Activated T-cell treated with anti-CD3 and anti-CD28 coated beads for 24 hours (primary cell): ENCODE measurements around the gene FBXO22.
"Not testable (repeated sequence)": the region's sequence is repeated elsewhere in the genome, so short reads cannot be mapped to it uniquely, and the experiment has no call there.

Source experiments
- DNase-seq: peaks from one replicate; pipeline ENCODE4 v3.0.0-alpha.2; 2020; ENCODE audit warnings: low read depth

FBXO22 gene

DNA sequence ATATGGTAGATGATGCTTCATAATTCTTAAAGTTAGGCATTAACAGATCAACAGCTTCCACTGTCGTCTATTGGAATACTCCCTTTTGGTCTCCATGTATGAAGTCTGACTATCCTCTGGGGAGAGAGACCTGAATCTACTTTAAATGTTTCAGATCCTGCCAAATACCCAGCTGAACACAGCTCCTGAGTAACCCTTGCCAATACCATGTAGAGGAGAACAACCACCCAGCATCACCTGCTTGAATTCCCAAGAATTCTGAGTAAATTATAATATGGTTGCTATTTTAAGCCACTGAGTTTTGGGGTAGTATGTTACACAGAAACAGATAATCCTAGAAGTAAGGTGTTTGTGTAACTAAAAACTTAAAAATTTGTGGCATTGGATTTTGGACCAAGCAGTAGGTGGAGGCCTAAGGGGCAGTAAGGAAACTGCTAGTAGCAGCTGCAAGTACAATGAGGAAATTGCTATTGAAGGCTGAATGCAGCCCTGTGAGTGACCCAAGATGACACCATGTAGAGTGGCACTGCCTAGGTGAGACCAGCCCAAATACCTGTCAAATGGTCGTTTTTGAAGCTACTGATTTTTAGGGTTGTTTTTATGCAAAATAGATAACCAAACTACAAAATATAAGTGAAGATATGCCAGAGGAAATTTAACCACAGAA, 77.6 kb downstream of the FBXO22 start:
- DNase-seq = no peak

DNA sequence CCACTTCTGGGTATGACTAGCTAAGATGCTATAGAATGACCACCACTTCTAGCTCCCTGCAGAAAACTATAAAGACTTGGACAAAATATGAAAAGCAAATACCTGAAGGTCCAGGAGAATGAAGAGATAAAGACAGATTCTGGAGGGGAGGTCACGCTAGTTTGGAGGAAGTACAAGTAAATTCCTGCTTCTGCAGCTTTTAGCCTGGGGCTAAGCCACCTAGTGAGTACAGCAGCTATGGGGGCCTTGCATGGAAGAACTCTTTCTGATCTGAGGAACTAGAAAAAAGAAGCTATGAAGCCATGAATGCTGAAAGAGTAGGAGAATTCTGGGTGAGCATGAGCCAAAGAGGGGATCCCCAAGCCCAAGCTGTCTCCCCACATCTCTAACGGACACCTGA, 78.8 kb downstream of the FBXO22 start:
- no peak for DNase-seq

DNA sequence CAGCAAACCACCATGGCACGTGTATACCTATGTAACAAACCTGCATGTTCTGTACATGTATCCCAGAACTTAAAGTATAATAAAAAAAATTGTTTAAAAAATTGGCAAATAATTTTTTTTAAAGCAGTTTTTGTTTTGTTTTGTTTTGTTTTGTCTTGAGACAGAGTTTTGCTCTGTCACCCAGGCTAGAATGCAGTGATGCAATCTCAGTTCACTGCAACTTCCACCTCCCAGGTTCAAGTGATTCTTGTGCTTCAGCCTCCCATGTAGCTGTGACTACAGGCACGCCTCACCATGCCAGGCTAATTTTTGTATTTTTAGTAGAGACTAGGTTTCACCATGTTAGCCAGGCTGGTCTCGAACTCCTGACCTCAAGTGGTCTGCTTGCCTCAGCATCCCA, 81.0 kb downstream of the FBXO22 start:
- DNase-seq = not testable (repeated sequence)

DNA sequence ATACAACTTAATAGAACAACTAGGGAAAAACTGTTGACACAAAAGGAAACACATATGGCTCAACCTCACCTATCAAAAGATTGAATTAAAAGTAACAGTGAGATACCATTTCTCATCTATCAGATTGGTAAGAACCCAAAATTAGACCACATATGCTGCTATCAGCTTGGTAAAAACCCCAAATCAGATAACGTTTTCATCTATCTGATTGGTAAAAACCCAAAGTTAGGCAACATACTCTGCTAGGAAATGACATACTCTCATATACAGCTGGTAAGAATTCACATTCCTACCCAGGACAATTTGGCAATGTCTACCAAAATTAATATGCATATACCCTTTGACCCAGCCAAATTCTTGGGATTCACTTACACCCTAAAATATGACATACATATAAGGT, 82.3 kb downstream of the FBXO22 start:
- no peak for DNase-seq

DNA sequence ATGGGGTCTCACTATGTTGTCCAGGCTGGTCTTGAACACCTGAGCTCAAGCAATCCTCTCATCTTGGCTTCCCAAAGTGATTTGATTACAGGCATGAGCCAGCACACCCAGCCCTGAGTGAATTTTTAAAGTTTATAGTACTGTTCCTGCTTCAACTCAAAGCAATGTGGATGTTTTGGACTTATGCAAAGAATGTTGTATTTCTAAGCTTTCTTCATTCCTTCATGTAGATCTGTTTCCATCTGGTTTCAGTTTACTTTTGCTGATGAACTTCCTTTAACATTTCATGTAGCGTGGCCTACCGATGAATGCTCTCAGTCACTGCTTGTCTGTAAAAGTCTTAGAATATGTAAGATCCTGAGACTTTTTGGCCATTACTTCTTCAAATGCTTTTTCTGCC, 85.4 kb downstream of the FBXO22 start:
- DNase-seq = no peak

DNA sequence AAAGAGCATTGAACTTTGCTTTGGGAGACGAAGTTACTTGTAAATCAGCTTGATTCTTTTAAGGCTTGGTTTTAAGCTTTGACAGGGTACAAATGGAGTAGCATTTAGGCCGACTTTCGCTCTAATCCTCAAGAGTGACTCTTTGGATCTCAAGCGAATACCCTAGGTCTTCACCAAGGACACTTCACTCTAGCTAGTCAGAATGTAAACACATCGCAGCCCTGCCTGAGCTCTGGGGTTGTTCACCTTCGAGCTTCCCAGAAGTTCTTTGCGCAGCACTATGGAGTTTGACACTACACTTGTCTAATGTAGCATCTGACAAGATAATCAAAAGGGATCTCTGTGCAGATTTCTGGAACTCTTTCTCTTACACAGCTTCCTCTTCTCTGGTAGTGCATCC, 86.2 kb downstream of the FBXO22 start:
- no peak for DNase-seq
